ENCODE results near the gene ADORA2A.

Gene ADORA2A

DNA sequence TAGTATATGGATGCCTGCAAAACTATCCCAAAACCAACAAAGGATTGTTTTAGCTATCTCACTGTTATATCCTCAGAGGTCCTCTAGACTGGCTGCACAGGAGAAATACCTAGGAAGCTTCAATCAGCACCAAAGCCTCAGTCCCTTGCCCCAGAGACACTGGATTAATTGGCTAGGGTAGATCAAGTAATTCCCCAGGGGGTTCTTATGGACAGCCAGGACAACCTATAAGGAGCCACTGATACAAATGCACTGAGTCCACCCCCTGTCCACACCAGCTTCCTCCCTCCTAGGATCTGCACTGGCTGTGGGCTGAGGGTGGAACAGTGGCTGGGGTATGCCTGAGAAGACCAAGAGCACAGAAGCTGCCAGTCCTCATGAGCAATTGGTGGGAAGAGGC, 16.3 kb downstream of the ADORA2A start:
- no peaks in the 10 kb centered on the region for H3F3A ChIP-seq (ENCODE audit: control insufficient read depth, insufficient read depth)

GRCh38 chr22:24444251-24444650, 16.9 kb downstream of the ADORA2A start:
- Histone ChIP-seq H3K79me2 (ENCODE audit: control insufficient read depth, low read length) (peaks cover 15% of the 10 kb centered on the region), H3K4me1 (ENCODE audit: control insufficient read depth, low read length) (peaks cover 8% of the 10 kb centered on the region), H3K9me3 (ENCODE audit: control insufficient read depth, insufficient read depth, low read length) (no peaks in the 10 kb centered on the region), H3K27ac (ENCODE audit: low read depth, low read length) (no peak overlapping the region), H3K9me2 (replicated peaks; ENCODE audit: control insufficient read depth, low read length) (no peaks in the 10 kb centered on the region), H3K4me3 (ENCODE audit: low read length) (no peak overlapping the region), H4K20me1 (ENCODE audit: control insufficient read depth, insufficient read depth, low read depth, low read length) (no peaks in the 10 kb centered on the region), H3K4me2 (ENCODE audit: low read length) (no peak overlapping the region), H3K36me3 (ENCODE audit: control insufficient read depth, low read length) (peaks cover 48% of the 10 kb centered on the region), H3K27me3 (ENCODE audit: control insufficient read depth, low read length) (no peaks in the 10 kb centered on the region), H3F3A (ENCODE audit: control insufficient read depth, insufficient read depth) (no peaks in the 10 kb centered on the region)
- TF ChIP-seq EZH2phosphoT487 (IDR thresholded peaks at IDR 0.05; ENCODE audit: borderline replicate concordance, low read length), result no peak
- TF ChIP-seq, protein P1, sequence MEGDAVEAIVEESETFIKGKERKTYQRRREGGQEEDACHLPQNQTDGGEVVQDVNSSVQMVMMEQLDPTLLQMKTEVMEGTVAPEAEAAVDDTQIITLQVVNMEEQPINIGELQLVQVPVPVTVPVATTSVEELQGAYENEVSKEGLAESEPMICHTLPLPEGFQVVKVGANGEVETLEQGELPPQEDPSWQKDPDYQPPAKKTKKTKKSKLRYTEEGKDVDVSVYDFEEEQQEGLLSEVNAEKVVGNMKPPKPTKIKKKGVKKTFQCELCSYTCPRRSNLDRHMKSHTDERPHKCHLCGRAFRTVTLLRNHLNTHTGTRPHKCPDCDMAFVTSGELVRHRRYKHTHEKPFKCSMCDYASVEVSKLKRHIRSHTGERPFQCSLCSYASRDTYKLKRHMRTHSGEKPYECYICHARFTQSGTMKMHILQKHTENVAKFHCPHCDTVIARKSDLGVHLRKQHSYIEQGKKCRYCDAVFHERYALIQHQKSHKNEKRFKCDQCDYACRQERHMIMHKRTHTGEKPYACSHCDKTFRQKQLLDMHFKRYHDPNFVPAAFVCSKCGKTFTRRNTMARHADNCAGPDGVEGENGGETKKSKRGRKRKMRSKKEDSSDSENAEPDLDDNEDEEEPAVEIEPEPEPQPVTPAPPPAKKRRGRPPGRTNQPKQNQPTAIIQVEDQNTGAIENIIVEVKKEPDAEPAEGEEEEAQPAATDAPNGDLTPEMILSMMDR (IDR thresholded peaks at IDR 0.05; ENCODE audit: low read depth, low read length, poor library complexity, severe bottlenecking), result no peak

More for the DNA sequence above, 16.3 kb downstream of the ADORA2A start:
- no peak for TF ChIP-seq EZH2phosphoT487 (IDR thresholded peaks at IDR 0.05; ENCODE audit: borderline replicate concordance, low read length)
- TF ChIP-seq, protein P1 (IDR thresholded peaks at IDR 0.05; ENCODE audit: low read depth, low read length, poor library complexity, severe bottlenecking), result no peak
- H3K4me1 ChIP-seq (ENCODE audit: control insufficient read depth, low read length), result peaks cover 5% of the 10 kb centered on the region
- no peaks in the 10 kb centered on the region for H3K27me3 ChIP-seq (ENCODE audit: control insufficient read depth, low read length)
- peaks cover 51% of the 10 kb centered on the region for H3K36me3 ChIP-seq (ENCODE audit: control insufficient read depth, low read length)
- no peak overlapping the region for H3K27ac ChIP-seq (ENCODE audit: low read depth, low read length)
- H4K20me1 ChIP-seq (ENCODE audit: control insufficient read depth, insufficient read depth, low read depth, low read length), result no peaks in the 10 kb centered on the region
- no peaks in the 10 kb centered on the region for H3K9me2 ChIP-seq (replicated peaks; ENCODE audit: control insufficient read depth, low read length)
- H3K79me2 ChIP-seq (ENCODE audit: control insufficient read depth, low read length), result peaks cover 19% of the 10 kb centered on the region
- H3K4me3 ChIP-seq (ENCODE audit: low read length), result no peak overlapping the region
- H3K9me3 ChIP-seq (ENCODE audit: control insufficient read depth, insufficient read depth, low read length), result no peaks in the 10 kb centered on the region
- H3K4me2 ChIP-seq (ENCODE audit: low read length), result no peak overlapping the region

- Histone ChIP-seq H3K4me3 (ENCODE audit: low read length) (no peak overlapping the region), H4K20me1 (ENCODE audit: control insufficient read depth, insufficient read depth, low read depth, low read length) (no peaks in the 10 kb centered on the region), H3K4me1 (ENCODE audit: control insufficient read depth, low read length) (peaks cover 14% of the 10 kb centered on the region), H3K4me2 (ENCODE audit: low read length) (no peak overlapping the region), H3K9me2 (replicated peaks; ENCODE audit: control insufficient read depth, low read length) (no peaks in the 10 kb centered on the region), H3K9me3 (ENCODE audit: control insufficient read depth, insufficient read depth, low read length) (no peaks in the 10 kb centered on the region), H3F3A (ENCODE audit: control insufficient read depth, insufficient read depth) (no peaks in the 10 kb centered on the region), H3K27me3 (ENCODE audit: control insufficient read depth, low read length) (no peaks in the 10 kb centered on the region), H3K79me2 (ENCODE audit: control insufficient read depth, low read length) (peaks cover 9% of the 10 kb centered on the region), H3K36me3 (ENCODE audit: control insufficient read depth, low read length) (peaks cover 42% of the 10 kb centered on the region), H3K27ac (ENCODE audit: low read depth, low read length) (no peak overlapping the region)
- TF ChIP-seq EZH2phosphoT487 (IDR thresholded peaks at IDR 0.05; ENCODE audit: borderline replicate concordance, low read length), result no peak
- TF ChIP-seq, protein P1 (IDR thresholded peaks at IDR 0.05; ENCODE audit: low read depth, low read length, poor library complexity, severe bottlenecking), result no peak
Observed at GRCh38 chr22:24444729-24445466, 17.5 kb downstream of the ADORA2A start.
